Activated T-helper 2 cell treated with anti-CD3 and anti-CD28 coated beads, Interferon-gamma antibody, Interleukin-2, Interleukin-4, amounts not matched to agents 10 μg/mL and 5 μg/mL and 100 μg/mL, durations not matched to agents 14 hours and 24 hours and 36 hours (primary cell): ENCODE data around the gene MT1A. TPM values are rescaled to one million over a fixed set of nuclear protein-coding genes. Genes with fewer than 3 reads are reported as not detected.
"Not testable (repeated sequence)": the region's sequence is repeated elsewhere in the genome, so short reads cannot be mapped to it uniquely, and the experiment has no call there.

Experiments
- DNase-seq: peaks from one replicate; pipeline ENCODE4 v3.0.0; 2021; ENCODE audit warnings: low spot score
- H3K27ac Mint-ChIP-seq: one replicate; pipeline ENCODE4 v1.8.0; 2021; ENCODE audit warnings: mixed read lengths
- H3K27me3 Mint-ChIP-seq: one replicate; pipeline ENCODE4 v1.8.0; 2021; ENCODE audit warnings: low read depth, mixed read lengths
- H3K36me3 Mint-ChIP-seq: one replicate; pipeline ENCODE4 v1.8.0; 2021; ENCODE audit warnings: low read depth, mixed read lengths
- H3K4me1 Mint-ChIP-seq: one replicate; pipeline ENCODE4 v1.8.0; 2021; ENCODE audit warnings: low read depth, mixed read lengths
- H3K4me3 Mint-ChIP-seq: one replicate; pipeline ENCODE4 v1.8.0; 2021; ENCODE audit warnings: low read depth, mild to moderate bottlenecking, moderate library complexity, mixed read lengths
- H3K9me3 Mint-ChIP-seq: one replicate; pipeline ENCODE4 v1.8.0; 2021; ENCODE audit warnings: mixed read lengths
- intact Hi-C: fragments of 100-400 bp; cut with micrococcal nuclease; formaldehyde crosslinking; loops from one replicate; pipeline ENCODE4 v1.15.1; 2023
- total RNA-seq: library from RNA; stranded (reverse); gene quantifications from 2 replicates; pipeline ENCODE4 v1.2.3, GENCODE V29; 2022

Gene MT1A
- total RNA-seq, 1 donor from 2014 or later = 8.3 TPM

DNA sequence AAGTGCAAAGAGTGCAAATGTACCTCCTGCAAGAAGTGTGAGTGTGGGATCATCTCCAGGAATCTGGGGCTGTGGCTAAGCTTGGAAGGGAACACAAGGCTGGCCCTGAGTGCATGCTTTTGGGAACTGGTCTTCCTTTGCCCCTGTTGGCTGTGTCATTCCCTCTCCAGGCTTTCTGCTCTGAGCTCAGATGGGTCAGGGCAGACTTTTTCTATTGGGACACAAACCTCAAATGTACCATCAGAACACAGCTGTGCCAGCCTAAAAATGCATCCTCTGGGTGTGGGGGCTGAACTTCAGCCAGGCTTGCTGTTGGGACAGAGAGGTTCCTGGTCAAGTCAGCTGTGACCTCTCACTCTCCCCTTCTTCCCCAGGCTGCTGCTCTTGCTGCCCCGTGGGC lies 14.1 kb downstream of the MT1A start:
- Mint-ChIP-seq H3K4me3 (no peak overlapping the region), H3K36me3 (no peaks in the 10 kb centered on the region)
- intact Hi-C loops = no loop called here

DNA sequence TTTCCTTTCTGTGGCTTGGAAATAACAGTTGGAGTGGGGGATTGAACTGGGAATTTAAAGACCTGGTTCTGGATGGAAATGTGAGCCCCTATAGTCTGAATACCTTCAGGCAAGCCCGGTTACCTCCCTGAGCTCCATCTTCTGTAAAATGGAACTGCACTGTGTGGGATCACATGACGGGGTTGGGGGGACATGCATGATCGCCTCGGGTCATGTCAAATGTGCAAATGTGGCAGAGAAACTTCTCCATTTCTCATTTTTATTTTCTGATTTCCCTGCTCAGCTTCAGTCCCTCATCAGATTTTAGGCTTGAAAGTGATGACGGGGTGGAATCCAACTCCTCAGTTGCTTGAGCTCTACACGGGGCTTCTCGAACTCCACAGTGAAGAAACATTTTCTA lies 14.8 kb downstream of the MT1A start:
- H3K4me1 Mint-ChIP-seq = peaks cover 9% of the 10 kb centered on the region
- peaks cover 22% of the 10 kb centered on the region for H3K27me3 Mint-ChIP-seq
- H3K36me3 Mint-ChIP-seq = no peaks in the 10 kb centered on the region
- DNase-seq = no peak
- intact Hi-C loops = no loop called here
- no peaks in the 10 kb centered on the region for H3K9me3 Mint-ChIP-seq
- H3K27ac Mint-ChIP-seq = no peak overlapping the region
- no peak overlapping the region for H3K4me3 Mint-ChIP-seq

More for the DNA sequence above, 14.1 kb downstream of the MT1A start:
- Mint-ChIP-seq H3K4me1 (peaks cover 4% of the 10 kb centered on the region), H3K27ac (no peak overlapping the region), H3K9me3 (no peaks in the 10 kb centered on the region), H3K27me3 (peaks cover 23% of the 10 kb centered on the region)
- no peak for DNase-seq

DNA sequence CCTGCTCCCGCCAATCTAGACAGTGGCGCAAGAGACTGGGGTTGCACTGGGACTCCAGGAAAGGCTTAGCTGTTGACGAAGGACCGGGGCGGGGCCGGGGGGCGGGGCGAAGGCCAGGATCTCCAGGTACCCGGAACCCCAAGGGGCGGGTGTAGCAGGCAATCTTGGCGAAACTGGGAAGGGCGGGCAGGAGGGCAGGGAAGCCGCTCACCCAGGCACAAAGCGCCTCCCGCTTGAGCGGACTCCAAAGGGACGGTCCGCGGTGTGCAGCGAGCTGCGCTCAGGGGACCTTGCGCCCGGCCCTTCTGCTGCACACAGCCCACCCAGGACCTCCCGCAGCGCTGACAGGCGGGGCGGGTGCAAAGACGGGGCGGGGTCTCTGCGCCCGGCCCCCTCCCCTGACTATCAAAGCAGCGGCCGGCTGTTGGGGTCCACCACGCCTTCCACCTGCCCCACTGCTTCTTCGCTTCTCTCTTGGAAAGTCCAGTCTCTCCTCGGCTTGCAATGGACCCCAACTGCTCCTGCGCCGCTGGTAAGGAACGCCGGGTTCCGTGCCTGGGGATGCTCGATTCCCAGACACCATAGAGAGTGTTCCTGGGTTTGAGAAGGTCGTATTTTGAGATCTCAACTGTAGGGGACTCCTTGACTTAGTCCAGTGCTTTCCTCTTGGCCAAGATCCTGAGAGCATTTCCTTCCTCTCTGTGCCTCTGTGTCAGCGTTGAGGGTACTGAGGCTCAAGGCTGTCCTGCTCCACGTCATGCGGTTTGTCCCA lies 19.3 kb downstream of the MT1A start, which contains the start of gene MT1F:
Gene MT1F, plus strand, starts transcription at position 405 of the 772 bp plus-strand sequence. Its CDS starts 100 bp downstream, at position 505.
- peak; percentile 47 for DNase-seq
- Mint-ChIP-seq H3K9me3 (no peaks in the 10 kb centered on the region), H3K4me1 (peaks cover 19% of the 10 kb centered on the region), H3K36me3 (no peaks in the 10 kb centered on the region), H3K27me3 (peaks cover 22% of the 10 kb centered on the region), H3K4me3 (peak within 1 kb of the TSS; percentile 96), H3K27ac (peak within 1 kb of the TSS; percentile 79)
- intact Hi-C loops = loop anchor here (1.0 kb wide), 1 partner anchor 14 kb away; no protein-coding TSS in a partner anchor

DNA sequence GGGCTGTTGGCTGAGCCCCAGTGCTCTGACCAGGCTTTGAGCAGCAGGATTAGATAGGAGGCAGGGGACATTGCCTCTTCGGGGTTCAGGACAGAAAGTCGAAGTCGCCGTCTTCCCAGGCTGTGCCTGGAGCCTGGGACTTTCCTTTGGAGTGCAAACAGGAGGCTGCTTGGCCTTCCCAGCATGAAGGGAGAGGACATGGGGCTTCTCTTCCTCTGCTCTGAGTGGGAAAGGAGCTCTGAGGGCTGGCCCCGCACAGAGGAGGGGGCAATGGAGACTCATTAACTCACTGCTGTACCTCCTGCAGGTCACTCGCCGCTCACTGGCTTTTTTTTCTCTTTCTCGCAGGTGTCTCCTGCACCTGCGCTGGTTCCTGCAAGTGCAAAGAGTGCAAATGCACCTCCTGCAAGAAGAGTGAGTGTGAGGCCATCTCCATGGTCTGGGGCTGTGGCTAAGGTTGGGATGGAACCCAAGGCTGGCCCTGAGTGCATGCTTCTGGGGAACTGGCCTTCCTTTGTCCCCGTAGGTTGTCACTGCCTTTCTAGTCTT lies 19.9 kb downstream of the MT1A start:
- no peak overlapping the region for H3K27ac Mint-ChIP-seq

DNA sequence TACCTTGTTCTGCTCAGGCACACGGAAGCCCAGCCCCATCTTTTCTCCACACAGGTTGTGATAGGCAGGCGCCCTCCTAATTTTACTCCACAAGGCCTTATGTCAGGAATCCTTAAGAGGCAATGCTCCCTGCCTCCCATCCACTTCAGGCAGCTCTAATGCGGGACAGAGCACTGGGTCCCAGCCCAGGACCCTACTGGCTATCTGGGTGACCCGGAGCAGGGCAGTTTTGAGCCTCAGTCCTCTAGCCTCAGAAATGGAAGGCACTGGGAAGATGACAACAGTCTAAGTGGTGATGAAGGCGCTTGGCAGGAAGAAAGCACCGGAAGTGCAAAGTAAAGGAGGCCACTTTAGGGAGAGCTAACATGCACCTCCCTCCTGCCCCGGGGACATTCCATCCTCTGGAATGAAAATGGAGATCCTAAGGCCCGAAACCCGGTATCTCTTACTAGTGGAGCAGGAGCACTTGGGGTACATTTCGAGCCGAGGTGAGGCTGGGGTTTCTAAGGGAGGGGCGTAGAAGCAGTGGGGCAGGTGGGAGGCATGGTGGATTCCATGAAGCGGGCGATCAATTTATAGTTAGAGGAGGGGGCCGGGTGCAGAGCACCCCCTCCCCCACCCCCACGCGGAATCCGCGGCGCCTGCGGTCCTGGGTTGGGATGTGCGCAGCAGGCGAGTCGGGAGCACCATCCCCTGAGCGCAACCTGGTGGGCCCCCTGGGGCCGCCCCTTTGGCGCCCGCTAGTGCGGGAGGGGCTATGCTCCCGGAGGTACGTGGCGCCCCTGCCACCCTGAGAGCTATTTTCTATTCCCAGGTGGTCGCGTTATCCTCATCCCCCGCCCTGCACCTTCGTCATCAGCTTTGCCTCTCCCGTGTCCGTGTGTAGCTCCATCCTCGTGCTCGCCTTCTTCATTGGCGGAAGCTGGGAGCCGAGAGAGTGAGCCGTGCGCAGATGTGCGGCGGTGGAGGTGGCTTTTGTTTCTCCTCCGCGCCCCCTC lies 24.2 kb downstream of the MT1A start:
- H3K4me3 Mint-ChIP-seq = peak overlapping the region; percentile 73
- H3K27ac Mint-ChIP-seq = peak overlapping the region; percentile 70
- no peaks in the 10 kb centered on the region for H3K9me3 Mint-ChIP-seq
- DNase-seq = no peak
- intact Hi-C loops = no loop called here
- H3K4me1 Mint-ChIP-seq = peaks cover 35% of the 10 kb centered on the region
- H3K36me3 Mint-ChIP-seq = no peaks in the 10 kb centered on the region
- peaks cover 31% of the 10 kb centered on the region for H3K27me3 Mint-ChIP-seq

More for the DNA sequence above, 19.9 kb downstream of the MT1A start:
- peaks cover 21% of the 10 kb centered on the region for H3K4me1 Mint-ChIP-seq
- peaks cover 19% of the 10 kb centered on the region for H3K27me3 Mint-ChIP-seq
- H3K4me3 Mint-ChIP-seq = peak overlapping the region; percentile 96
- no peaks in the 10 kb centered on the region for H3K36me3 Mint-ChIP-seq
- intact Hi-C loops = no loop called here
- H3K9me3 Mint-ChIP-seq = no peaks in the 10 kb centered on the region
- no peak for DNase-seq

DNA sequence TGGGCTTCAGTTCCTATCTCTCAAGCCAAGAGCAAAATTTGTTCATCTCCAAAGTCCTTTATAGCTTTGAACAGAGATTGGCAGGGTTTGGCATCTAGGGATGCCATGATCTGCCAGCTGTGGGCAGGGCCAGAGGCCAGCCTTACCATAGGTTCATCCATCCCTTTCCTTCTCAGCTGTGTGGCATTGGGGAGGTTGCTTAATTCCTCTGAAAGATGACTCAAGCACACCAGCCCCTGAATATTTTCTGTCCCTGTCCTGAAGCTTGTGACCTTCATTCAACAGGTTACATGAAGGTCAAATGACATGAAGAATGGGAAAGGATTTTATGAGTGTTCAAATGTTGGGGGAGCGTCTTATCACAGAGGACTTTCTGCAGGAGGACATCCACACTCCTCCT lies 26.0 kb downstream of the MT1A start:
- Mint-ChIP-seq H3K27me3 (peaks cover 41% of the 10 kb centered on the region), H3K36me3 (no peaks in the 10 kb centered on the region), H3K4me3 (no peak overlapping the region), H3K9me3 (no peaks in the 10 kb centered on the region), H3K27ac (no peak overlapping the region), H3K4me1 (peaks cover 42% of the 10 kb centered on the region)
- intact Hi-C loops = no loop called here
- no peak for DNase-seq

DNA sequence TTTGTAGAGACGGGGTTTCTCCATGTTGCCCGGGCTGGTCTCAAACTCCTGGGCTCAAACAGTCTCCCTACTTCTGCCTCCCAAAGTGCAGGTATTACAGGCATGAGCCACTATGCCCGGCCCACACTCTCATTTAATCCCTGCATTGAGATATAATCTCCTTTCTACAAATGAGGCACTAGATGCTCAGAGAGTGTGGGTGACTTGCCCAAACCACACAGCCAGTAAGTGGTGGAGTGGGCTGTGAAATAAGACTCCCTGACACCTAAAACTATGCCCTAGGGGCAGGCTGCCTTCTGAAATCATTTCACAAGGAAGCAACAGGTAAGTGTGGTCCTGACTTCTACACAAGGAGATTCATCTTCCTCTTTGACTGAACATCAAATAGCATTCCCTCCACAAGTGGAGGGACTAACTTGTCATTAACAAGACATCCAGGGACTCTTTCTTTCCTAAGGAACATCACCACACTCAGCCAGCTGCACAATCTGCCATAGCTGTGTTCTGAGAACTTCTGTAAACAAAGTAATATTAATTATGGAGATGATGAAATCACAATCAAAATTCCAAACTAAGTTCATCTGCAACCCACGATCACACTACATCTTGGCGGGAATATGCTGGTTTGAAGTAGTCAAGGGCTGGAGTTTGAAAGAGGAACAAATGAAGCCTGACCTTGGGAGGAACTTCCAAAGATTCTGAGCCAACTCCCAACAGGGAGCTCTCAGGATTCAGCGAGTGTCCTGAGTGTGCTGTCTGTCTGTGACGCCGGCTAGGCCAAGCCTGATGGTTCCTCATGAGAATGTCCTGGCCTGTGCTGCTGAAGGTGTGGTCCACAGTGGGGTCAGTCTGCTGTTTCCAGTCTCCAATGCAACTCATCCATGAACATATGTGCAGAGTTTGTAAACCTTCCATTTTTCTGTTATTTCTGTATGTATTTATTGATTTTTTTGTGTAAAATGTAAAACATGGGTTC lies 27.1 kb downstream of the MT1A start:
- not testable (repeated sequence) for H3K4me3 Mint-ChIP-seq, DNase-seq, H3K36me3 Mint-ChIP-seq, H3K9me3 Mint-ChIP-seq, H3K27ac Mint-ChIP-seq
- intact Hi-C loops = loop anchor here (5.0 kb wide), 1 partner anchor 33 kb away; the partner anchor contains the start of gene MT1M
- Mint-ChIP-seq H3K4me1 (peaks cover 42% of the 10 kb centered on the region), H3K27me3 (peaks cover 46% of the 10 kb centered on the region)

DNA sequence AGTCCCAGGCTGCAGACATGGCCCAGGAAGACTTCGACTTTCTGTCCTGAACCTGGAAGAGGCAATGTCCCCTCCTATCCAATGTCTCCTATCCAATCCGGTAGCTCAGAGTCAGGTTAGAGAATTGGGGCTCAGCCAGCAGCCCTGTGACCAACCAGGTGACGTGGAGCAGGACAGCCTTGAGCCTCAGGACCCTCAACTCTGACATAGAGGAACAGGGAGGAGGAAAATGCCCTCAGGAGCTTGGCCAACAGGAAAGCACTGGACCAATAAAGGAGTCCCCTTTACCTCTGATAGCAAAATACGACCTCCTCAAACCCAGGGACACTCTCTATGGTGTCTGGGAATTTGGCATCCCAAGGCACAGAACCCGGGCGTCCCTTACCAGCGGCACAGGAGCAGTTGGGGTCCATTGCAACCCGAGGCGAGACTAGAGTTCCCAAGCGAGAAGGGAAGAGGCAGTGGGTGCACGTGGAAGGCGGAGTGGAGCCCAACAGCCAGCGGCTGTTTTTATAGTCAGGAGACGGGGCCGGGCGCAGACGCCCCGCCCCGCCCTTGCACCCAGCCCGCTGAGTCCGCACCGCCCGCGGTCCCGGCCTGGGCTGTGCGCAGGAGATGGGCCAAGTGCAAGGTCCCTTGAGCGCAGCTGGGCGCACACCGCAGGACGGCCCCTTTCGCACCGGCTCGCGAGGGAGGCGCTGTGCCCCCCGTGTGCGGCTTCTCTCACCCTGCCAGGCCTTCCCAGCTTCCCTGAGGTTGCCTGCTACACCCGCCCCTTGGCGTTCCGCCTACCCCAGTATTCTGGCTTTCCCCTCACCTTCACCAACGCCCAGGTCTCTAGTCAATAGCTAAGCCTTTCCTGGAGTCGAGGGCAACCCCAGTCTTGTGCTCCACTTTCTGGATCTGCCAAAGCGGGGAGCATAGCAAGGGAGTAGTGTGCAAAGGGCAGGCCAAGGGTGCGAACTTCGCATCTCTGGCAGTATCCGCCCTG lies 29.4 kb downstream of the MT1A start, which contains the start of gene MT1G:
Gene MT1G, minus strand, starts transcription at position 485 of the 991 bp plus-strand sequence. Its CDS starts 72 bp downstream, at position 413.
- Mint-ChIP-seq H3K4me1 (peaks cover 49% of the 10 kb centered on the region), H3K27ac (no peak within 1 kb of the TSS), H3K4me3 (no peak within 1 kb of the TSS), H3K9me3 (no peaks in the 10 kb centered on the region), H3K36me3 (no peaks in the 10 kb centered on the region), H3K27me3 (peaks cover 46% of the 10 kb centered on the region)
- intact Hi-C loops = loop anchor here (2.0 to 5.0 kb wide), 3 partner anchors 15 to 57 kb away; partner anchors contain the start of genes MT1M and MT1X
- peak; percentile 40 for DNase-seq

DNA sequence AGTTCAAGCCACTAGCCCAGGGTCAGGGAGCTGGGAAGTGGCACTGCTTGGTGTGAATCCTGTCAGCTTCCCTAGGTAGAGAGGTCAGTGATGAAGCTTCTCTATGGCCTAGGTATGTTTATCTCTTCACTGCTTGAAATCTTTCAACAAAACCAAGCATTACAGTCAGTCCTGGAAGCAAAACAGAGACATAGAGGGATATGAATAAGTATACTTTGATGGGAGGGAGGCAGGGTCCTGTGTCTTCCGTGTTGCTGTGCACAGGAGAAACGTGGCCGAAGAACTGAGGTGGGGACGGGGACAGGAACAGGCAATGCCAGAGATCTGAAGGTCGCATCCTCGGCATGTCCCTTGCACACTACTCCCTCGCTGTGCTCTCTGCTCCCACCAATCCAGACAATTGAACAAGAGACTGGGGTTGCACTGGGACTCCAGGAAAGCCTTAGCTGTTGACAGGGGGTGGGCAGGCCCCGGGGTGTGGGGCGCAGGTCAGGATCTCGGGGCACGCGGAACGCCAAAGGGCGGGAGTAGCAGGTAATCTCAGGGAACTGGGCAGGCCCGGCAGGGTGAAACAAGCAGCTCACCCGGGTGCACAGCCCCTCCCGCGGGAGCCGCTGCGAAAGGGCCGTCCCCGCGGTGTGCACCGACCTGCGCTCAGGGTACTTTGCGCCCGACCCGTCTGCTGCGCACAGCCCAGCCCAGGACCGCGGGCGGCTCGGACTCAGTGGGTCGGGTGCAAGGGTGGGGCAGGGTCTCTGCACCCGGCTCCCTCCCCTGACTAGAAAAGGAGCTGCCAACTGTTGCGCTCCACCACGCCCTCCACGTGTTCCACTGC lies 30.8 kb downstream of the MT1A start, which contains the start of gene MT1H:
Gene MT1H, plus strand, starts transcription at position 810 of the 835 bp plus-strand sequence. CDS start 71 bp downstream, outside the sequence.
- H3K27me3 Mint-ChIP-seq = peaks cover 42% of the 10 kb centered on the region
- no peak for DNase-seq
- H3K4me3 Mint-ChIP-seq = no peak within 1 kb of the TSS
- H3K4me1 Mint-ChIP-seq = peaks cover 49% of the 10 kb centered on the region
- H3K36me3 Mint-ChIP-seq = no peaks in the 10 kb centered on the region
- no peak within 1 kb of the TSS for H3K27ac Mint-ChIP-seq
- H3K9me3 Mint-ChIP-seq = no peaks in the 10 kb centered on the region
- intact Hi-C loops = loop anchor here (2.0 to 5.0 kb wide), 3 partner anchors 14 to 58 kb away; partner anchors contain the start of genes MT1M and MT1X
